Measurements from ENCODE around the gene CTNNA1. TPM values are rescaled to one million over a fixed set of nuclear protein-coding genes. Genes with fewer than 3 reads are reported as not detected.

CTNNA1 gene
- polyA plus RNA-seq, 3 donors: 56.6 to 84.5 (median 66.2) TPM

DNA sequence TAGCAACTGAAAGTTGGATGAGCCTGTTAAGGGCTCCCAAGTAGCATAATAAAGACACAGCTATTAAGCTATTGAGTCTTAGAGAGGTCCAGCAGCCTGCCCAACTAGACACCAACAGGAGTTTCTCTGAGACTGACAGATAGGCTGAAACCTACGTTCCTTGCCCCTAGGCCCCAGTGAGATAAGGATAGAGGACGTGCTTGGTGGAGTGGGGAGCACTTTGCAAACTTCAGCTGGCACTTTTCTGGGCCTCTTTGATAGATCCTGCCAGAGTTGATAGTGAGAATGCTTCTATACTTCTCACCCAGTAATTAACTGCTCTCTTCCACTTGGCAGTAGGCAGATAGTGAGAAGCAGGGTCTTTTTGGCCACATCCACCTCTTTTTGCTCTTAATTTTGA lies 20.8 kb upstream of the CTNNA1 start:
- no peak for DNase-seq
- Histone ChIP-seq H3K36me3 (replicated peaks in 1 of 2; ENCODE audit: control insufficient read depth in 1 of 2, insufficient read depth in 2 of 2, low read length in 2 of 2) (no peaks in the 10 kb centered on the region), H3K4me2 (replicated peaks; ENCODE audit: extremely low read depth, low read length, poor library complexity, severe bottlenecking) (no peak overlapping the region), H3K4me3 (replicated peaks in 1 of 3; ENCODE audit: low read depth in 2 of 3, low read length in 3 of 3) (no peak overlapping the region), H3K4me1 (ENCODE audit: control insufficient read depth in 1 of 2, insufficient read depth in 2 of 2, low read length in 2 of 2) (no peaks in the 10 kb centered on the region), H3K27me3 (ENCODE audit: control insufficient read depth in 2 of 2, insufficient read depth in 2 of 2, low read length in 2 of 2) (no peaks in the 10 kb centered on the region), H3K9ac (ENCODE audit: insufficient read depth, low read length, poor library complexity, severe bottlenecking) (no peak overlapping the region), H3K27ac (ENCODE audit: low read depth in 1 of 2, low read length in 2 of 2) (no peak overlapping the region), H3K79me2 (ENCODE audit: insufficient read depth, low read length) (no peaks in the 10 kb centered on the region), H4K20me1 (ENCODE audit: insufficient read depth, low read length) (no peaks in the 10 kb centered on the region), H3K9me3 (replicated peaks in 1 of 2; ENCODE audit: control insufficient read depth in 1 of 2, insufficient read depth in 1 of 2, low read length in 2 of 2) (no peaks in the 10 kb centered on the region), H2AFZ (ENCODE audit: insufficient read depth, low read depth, low read length, poor library complexity, severe bottlenecking) (no peak overlapping the region)
- H3K27me3 Mint-ChIP-seq (ENCODE audit: low read depth in 3 of 3): peaks cover 2 to 9% (median 6%) of the 10 kb centered on the region in 3 donors
- H3K4me3 Mint-ChIP-seq: no peak overlapping the region
- TF ChIP-seq, protein P1, sequence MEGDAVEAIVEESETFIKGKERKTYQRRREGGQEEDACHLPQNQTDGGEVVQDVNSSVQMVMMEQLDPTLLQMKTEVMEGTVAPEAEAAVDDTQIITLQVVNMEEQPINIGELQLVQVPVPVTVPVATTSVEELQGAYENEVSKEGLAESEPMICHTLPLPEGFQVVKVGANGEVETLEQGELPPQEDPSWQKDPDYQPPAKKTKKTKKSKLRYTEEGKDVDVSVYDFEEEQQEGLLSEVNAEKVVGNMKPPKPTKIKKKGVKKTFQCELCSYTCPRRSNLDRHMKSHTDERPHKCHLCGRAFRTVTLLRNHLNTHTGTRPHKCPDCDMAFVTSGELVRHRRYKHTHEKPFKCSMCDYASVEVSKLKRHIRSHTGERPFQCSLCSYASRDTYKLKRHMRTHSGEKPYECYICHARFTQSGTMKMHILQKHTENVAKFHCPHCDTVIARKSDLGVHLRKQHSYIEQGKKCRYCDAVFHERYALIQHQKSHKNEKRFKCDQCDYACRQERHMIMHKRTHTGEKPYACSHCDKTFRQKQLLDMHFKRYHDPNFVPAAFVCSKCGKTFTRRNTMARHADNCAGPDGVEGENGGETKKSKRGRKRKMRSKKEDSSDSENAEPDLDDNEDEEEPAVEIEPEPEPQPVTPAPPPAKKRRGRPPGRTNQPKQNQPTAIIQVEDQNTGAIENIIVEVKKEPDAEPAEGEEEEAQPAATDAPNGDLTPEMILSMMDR (IDR thresholded peaks at IDR 0.05): no peak
- peaks cover 4% of the 10 kb centered on the region for H3K4me1 Mint-ChIP-seq
- no peak overlapping the region for H3K27ac Mint-ChIP-seq
- H3K36me3 Mint-ChIP-seq: no peaks in the 10 kb centered on the region
- no CpG with 5 or more reads among the region's 2 CpGs for WGBS (ENCODE audit: insufficient coverage)
- intact Hi-C loops (cut with micrococcal nuclease): no loop called here
- peaks cover 0 to 3% (median 0%) of the 10 kb centered on the region in 7 donors for H3K9me3 Mint-ChIP-seq

GRCh38 chr5:138732933-138733332 lies 20.3 kb upstream of the CTNNA1 start:
- Histone ChIP-seq H3K36me3 (replicated peaks in 1 of 2; ENCODE audit: control insufficient read depth in 1 of 2, insufficient read depth in 2 of 2, low read length in 2 of 2) (no peaks in the 10 kb centered on the region), H3K4me2 (replicated peaks; ENCODE audit: extremely low read depth, low read length, poor library complexity, severe bottlenecking) (no peak overlapping the region), H3K4me3 (replicated peaks in 1 of 3; ENCODE audit: low read depth in 2 of 3, low read length in 3 of 3) (no peak overlapping the region), H2AFZ (ENCODE audit: insufficient read depth, low read depth, low read length, poor library complexity, severe bottlenecking) (no peak overlapping the region), H3K27me3 (ENCODE audit: control insufficient read depth in 2 of 2, insufficient read depth in 2 of 2, low read length in 2 of 2) (no peaks in the 10 kb centered on the region), H4K20me1 (ENCODE audit: insufficient read depth, low read length) (no peaks in the 10 kb centered on the region), H3K9me3 (replicated peaks in 1 of 2; ENCODE audit: control insufficient read depth in 1 of 2, insufficient read depth in 1 of 2, low read length in 2 of 2) (no peaks in the 10 kb centered on the region), H3K9ac (ENCODE audit: insufficient read depth, low read length, poor library complexity, severe bottlenecking) (no peak overlapping the region), H3K79me2 (ENCODE audit: insufficient read depth, low read length) (no peaks in the 10 kb centered on the region), H3K27ac (ENCODE audit: low read depth in 1 of 2, low read length in 2 of 2) (no peak overlapping the region), H3K4me1 (ENCODE audit: control insufficient read depth in 1 of 2, insufficient read depth in 2 of 2, low read length in 2 of 2) (no peaks in the 10 kb centered on the region)
- Mint-ChIP-seq H3K27me3 (ENCODE audit: low read depth in 3 of 3) (peaks cover under 1 to 9% (median 6%) of the 10 kb centered on the region in 3 donors), H3K4me1 (peaks cover 4% of the 10 kb centered on the region), H3K4me3 (no peak overlapping the region), H3K9me3 (peaks cover 0 to 3% (median 0%) of the 10 kb centered on the region in 7 donors), H3K27ac (peak overlapping the region in 1 of 7 donors; percentile 19), H3K36me3 (no peaks in the 10 kb centered on the region)
- intact Hi-C loops (cut with micrococcal nuclease): no loop called here
- WGBS (ENCODE audit: insufficient coverage): 89% methylated on average over 3 of the region's 4 CpGs
- DNase-seq: no peak
- TF ChIP-seq, protein P1 (IDR thresholded peaks at IDR 0.05): no peak

Data from CD14-positive monocyte (primary cell).